HepG2 (cell line): Measurements from ENCODE around the gene XKR7. TPM values are rescaled to one million over a fixed set of nuclear protein-coding genes. Genes with fewer than 3 reads are reported as not detected.

ENCODE experiments used
- DNMT1 ChIP-seq: sonication (generic); formaldehyde crosslinking; IDR thresholded peaks from 2 replicates; pipeline ENCODE4 v1.5.1; 2020; ENCODE audit warnings: mild to moderate bottlenecking, missing genetic modification reagents
- ESRRA ChIP-seq: sonication (generic); formaldehyde crosslinking; IDR thresholded peaks from 2 replicates; pipeline ENCODE4 v1.5.1; 2020; ENCODE audit warnings: mild to moderate bottlenecking, low read depth, missing genetic modification reagents
- GLI4 ChIP-seq: sonication (generic); formaldehyde crosslinking; IDR thresholded peaks from 2 replicates; pipeline ENCODE4 v1.5.1; 2020; ENCODE audit warnings: missing genetic modification reagents, mild to moderate bottlenecking, moderate library complexity, borderline replicate concordance
- KAT2B ChIP-seq: fragments of 150-350 bp; IDR thresholded peaks from 2 replicates; pipeline ENCODE4 v1.6.1; 2014; ENCODE audit warnings: low read depth, low read length, borderline replicate concordance
- MEIS1 ChIP-seq: sonication (generic); formaldehyde crosslinking; IDR thresholded peaks from 2 replicates; pipeline ENCODE4 v1.9.0; 2021; ENCODE audit warnings: mild to moderate bottlenecking, missing genetic modification reagents, moderate library complexity, borderline replicate concordance
- RFXANK ChIP-seq: IDR thresholded peaks from 2 replicates; pipeline ENCODE4 v1.6.1; 2016
- SP5 ChIP-seq: IDR thresholded peaks from 2 replicates; pipeline ENCODE4 v1.6.1; 2016; ENCODE audit warnings: low read depth, borderline replicate concordance
- THRA ChIP-seq: sonication (generic); formaldehyde crosslinking; IDR thresholded peaks from 2 replicates; pipeline ENCODE4 v1.4.0; 2020; ENCODE audit warnings: missing genetic modification reagents, borderline replicate concordance
- YEATS4 ChIP-seq: sonication (generic); formaldehyde crosslinking; IDR thresholded peaks from 2 replicates; pipeline ENCODE4 v1.4.0; 2020; ENCODE audit warnings: missing genetic modification reagents, borderline replicate concordance
- ZBTB20 ChIP-seq: sonication (generic); formaldehyde crosslinking; IDR thresholded peaks from 2 replicates; pipeline ENCODE4 v1.8.1; 2023; ENCODE audit warnings: missing genetic modification reagents, low read depth, mild to moderate bottlenecking, borderline replicate concordance
- ZNF280B ChIP-seq: sonication (generic); formaldehyde crosslinking; IDR thresholded peaks from 2 replicates; pipeline ENCODE4 v1.5.0; 2020; ENCODE audit warnings: missing genetic modification reagents, mild to moderate bottlenecking, borderline replicate concordance
- ZNF609 ChIP-seq: sonication (generic); formaldehyde crosslinking; IDR thresholded peaks from 2 replicates; pipeline ENCODE4 v1.4.0; 2020; ENCODE audit warnings: mild to moderate bottlenecking, missing genetic modification reagents, borderline replicate concordance
- ZNF644 ChIP-seq: IDR thresholded peaks from 2 replicates; pipeline ENCODE4 v1.6.1; 2016; ENCODE audit warnings: low read depth
- ZNF678 ChIP-seq: sonication (generic); formaldehyde crosslinking; IDR thresholded peaks from 2 replicates; pipeline ENCODE4 v1.4.0; 2020; ENCODE audit warnings: mild to moderate bottlenecking, missing genetic modification reagents
- ZNF75D ChIP-seq: sonication (generic); formaldehyde crosslinking; IDR thresholded peaks from 2 replicates; pipeline ENCODE4 v1.8.1; 2023; ENCODE audit warnings: missing genetic modification reagents, mild to moderate bottlenecking, borderline replicate concordance
- polyA plus RNA-seq, 8 experiments: library from polyadenylated mRNA; depleted of rRNA in 3 of 8; stranded (reverse) in 7 of 8; unstranded in 1 of 8; fragments of >200 nt; fragmentation: Illumina TruSeq in 4 of 8; extraction: Trizol in 4 of 8; gene quantifications; 2 replicates each; pipeline versions ENCODE4 v1.2.1 to v1.2.3, GENCODE V29; 2011 to 2016; ENCODE audit warnings: low read depth in 4 of 8, missing spikeins in 1 of 8, mixed read lengths in 1 of 8; ENCODE audit not compliant: insufficient read depth in 1 of 8
- total RNA-seq, 5 experiments: library from RNA; depleted of rRNA; stranded (reverse); fragments of >200 nt; fragmentation: Illumina TruSeq; extraction: Trizol; gene quantifications; 2 replicates each; pipeline ENCODE4 v1.2.3, GENCODE V29; 2016; ENCODE audit warnings: low read depth in 1 of 5
- TF ChIP-seq, protein P1 (sequence below): sonication (generic); formaldehyde crosslinking; IDR thresholded peaks from 2 replicates; pipeline ENCODE4 v1.5.0; 2020; ENCODE audit warnings: mild to moderate bottlenecking, missing genetic modification reagents, moderate library complexity
- TF ChIP-seq, protein P2 (sequence below): sonication (generic); formaldehyde crosslinking; IDR thresholded peaks from 2 replicates; pipeline ENCODE4 v1.9.0; 2021; ENCODE audit warnings: missing genetic modification reagents, mild to moderate bottlenecking, borderline replicate concordance

XKR7 gene
- total and polyA plus RNA-seq, 2 of the 13 experiments (the other 11 are each of a cell fraction or from before 2014, with no cell fraction given), result not detected

DNA sequence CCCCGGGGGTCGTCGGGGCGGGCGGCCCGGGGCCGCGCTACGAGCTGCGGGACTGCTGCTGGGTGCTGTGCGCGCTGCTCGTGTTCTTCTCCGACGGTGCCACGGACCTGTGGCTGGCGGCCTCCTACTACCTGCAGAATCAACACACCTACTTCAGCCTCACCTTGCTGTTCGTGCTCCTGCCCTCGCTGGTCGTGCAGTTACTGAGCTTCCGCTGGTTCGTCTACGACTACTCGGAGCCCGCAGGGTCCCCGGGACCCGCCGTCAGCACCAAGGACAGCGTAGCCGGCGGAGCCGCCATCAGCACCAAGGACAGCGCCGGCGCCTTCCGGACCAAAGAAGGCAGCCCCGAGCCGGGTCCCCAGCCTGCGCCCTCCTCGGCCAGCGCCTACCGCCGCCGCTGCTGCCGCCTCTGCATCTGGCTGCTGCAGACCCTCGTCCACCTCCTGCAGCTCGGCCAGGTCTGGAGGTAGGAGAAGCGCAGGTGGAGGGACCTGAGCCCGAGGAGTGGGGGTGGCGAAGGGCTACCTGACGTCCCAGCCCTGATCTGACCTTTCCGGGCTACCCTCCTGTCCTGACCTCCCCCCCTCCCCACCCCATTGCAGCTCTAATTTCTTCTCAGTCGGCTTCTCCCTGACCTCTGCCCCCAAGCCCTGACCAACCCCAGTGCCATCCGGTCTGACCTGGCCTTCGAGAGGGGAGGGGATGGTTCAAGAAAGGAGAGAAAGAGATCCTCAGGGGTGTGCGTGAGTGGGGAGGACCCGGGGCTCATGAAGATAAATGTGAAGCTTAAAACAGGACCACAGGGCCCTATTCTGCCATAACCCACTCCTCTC, 558 bp downstream of the XKR7 start (continued):
- TF ChIP-seq THRA (CRISPR knock-in tag), result peak; percentile 100
- TF ChIP-seq ZNF280B, result peak; percentile 100
- peak; percentile 98 for TF ChIP-seq ZNF609
- peak; percentile 100 for TF ChIP-seq ZNF75D (CRISPR knock-in tag)
- peak; percentile 100 for TF ChIP-seq YEATS4
- TF ChIP-seq RFXANK (CRISPR knock-in tag), result peak; percentile 99
- TF ChIP-seq GLI4 (CRISPR knock-in tag), result peak; percentile 100
- peak; percentile 100 for TF ChIP-seq DNMT1 (CRISPR knock-in tag)
- TF ChIP-seq, protein P1, sequence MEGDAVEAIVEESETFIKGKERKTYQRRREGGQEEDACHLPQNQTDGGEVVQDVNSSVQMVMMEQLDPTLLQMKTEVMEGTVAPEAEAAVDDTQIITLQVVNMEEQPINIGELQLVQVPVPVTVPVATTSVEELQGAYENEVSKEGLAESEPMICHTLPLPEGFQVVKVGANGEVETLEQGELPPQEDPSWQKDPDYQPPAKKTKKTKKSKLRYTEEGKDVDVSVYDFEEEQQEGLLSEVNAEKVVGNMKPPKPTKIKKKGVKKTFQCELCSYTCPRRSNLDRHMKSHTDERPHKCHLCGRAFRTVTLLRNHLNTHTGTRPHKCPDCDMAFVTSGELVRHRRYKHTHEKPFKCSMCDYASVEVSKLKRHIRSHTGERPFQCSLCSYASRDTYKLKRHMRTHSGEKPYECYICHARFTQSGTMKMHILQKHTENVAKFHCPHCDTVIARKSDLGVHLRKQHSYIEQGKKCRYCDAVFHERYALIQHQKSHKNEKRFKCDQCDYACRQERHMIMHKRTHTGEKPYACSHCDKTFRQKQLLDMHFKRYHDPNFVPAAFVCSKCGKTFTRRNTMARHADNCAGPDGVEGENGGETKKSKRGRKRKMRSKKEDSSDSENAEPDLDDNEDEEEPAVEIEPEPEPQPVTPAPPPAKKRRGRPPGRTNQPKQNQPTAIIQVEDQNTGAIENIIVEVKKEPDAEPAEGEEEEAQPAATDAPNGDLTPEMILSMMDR (CRISPR knock-in tag), result peak; percentile 52
- peak; percentile 100 for TF ChIP-seq MEIS1 (CRISPR knock-in tag)
- TF ChIP-seq ESRRA (CRISPR knock-in tag), result peak; percentile 100
- peak; percentile 100 for TF ChIP-seq ZNF678 (CRISPR knock-in tag)
- peak; percentile 100 for TF ChIP-seq ZNF644
- TF ChIP-seq ZBTB20 (CRISPR knock-in tag), result peak; percentile 100
- TF ChIP-seq SP5 (CRISPR knock-in tag), result peak; percentile 98
- TF ChIP-seq, protein P2, sequence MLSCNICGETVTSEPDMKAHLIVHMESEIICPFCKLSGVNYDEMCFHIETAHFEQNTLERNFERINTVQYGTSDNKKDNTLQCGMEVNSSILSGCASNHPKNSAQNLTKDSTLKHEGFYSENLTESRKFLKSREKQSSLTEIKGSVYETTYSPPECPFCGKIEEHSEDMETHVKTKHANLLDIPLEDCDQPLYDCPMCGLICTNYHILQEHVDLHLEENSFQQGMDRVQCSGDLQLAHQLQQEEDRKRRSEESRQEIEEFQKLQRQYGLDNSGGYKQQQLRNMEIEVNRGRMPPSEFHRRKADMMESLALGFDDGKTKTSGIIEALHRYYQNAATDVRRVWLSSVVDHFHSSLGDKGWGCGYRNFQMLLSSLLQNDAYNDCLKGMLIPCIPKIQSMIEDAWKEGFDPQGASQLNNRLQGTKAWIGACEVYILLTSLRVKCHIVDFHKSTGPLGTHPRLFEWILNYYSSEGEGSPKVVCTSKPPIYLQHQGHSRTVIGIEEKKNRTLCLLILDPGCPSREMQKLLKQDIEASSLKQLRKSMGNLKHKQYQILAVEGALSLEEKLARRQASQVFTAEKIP (CRISPR knock-in tag), result peak; percentile 100
- TF ChIP-seq KAT2B, result no peak
